DOHH2 (cell line): ENCODE results near the gene BPIFB1.

Experiments
- EZH2phosphoT487 ChIP-seq: fragments of 200-600 bp; sonication (generic); IDR thresholded peaks from 2 replicates; pipeline ENCODE4 v1.6.1; 2017; ENCODE audit warnings: borderline replicate concordance, mild to moderate bottlenecking, antibody characterized with exemption, low read length, moderate library complexity, mixed read lengths
- TF ChIP-seq, protein P1 (sequence below): fragments of 200-600 bp; sonication (generic); IDR thresholded peaks from one replicate; pipeline ENCODE4 v1.5.1; 2014; ENCODE audit warnings: antibody characterized with exemption, mild to moderate bottlenecking, low read depth, low read length; ENCODE audit not compliant: poor library complexity, severe bottlenecking

DNA sequence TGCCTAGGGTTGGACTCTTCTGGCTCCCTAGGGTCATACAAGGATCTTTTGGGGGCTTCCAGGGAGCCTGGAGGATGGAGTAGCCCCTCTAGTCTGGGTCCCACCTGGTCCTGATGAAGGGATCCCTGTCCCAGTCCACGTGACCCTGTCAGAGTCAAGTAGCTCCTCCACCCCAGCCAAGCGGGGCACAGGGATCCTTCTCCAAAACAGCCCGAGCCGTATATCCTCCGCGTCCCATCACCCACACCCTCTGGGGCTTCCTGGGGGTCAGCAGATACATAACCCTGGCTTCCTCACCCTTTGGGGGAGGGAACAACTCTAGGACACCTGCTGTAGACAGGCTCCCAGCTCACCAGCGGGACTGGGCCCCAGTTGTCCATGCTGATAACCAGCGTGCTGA lies 28.0 kb downstream of the BPIFB1 start:
- TF ChIP-seq EZH2phosphoT487 = no peak
- TF ChIP-seq, protein P1, sequence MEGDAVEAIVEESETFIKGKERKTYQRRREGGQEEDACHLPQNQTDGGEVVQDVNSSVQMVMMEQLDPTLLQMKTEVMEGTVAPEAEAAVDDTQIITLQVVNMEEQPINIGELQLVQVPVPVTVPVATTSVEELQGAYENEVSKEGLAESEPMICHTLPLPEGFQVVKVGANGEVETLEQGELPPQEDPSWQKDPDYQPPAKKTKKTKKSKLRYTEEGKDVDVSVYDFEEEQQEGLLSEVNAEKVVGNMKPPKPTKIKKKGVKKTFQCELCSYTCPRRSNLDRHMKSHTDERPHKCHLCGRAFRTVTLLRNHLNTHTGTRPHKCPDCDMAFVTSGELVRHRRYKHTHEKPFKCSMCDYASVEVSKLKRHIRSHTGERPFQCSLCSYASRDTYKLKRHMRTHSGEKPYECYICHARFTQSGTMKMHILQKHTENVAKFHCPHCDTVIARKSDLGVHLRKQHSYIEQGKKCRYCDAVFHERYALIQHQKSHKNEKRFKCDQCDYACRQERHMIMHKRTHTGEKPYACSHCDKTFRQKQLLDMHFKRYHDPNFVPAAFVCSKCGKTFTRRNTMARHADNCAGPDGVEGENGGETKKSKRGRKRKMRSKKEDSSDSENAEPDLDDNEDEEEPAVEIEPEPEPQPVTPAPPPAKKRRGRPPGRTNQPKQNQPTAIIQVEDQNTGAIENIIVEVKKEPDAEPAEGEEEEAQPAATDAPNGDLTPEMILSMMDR = no peak
